Upper lobe of left lung (tissue), 4 donors: ENCODE results near the gene EHMT1.

Experiments used
- POLR2AphosphoS5 ChIP-seq, 2 donors: sonication (generic); formaldehyde crosslinking; IDR thresholded peaks; one replicate each; pipeline ENCODE4 v1.5.1; 2017; ENCODE audit warnings: antibody characterized with exemption in 2 of 2
- TF ChIP-seq, protein P1 (sequence below), 6 experiments: fragments of 450-650 bp in 4 of 6; fragments of 200-600 bp in 2 of 6; sonication (generic) in 2 of 6; IDR thresholded peaks; one replicate each; pipeline ENCODE4 v1.5.1; 2016 to 2019; ENCODE audit warnings: antibody characterized with exemption in 6 of 6

DNA sequence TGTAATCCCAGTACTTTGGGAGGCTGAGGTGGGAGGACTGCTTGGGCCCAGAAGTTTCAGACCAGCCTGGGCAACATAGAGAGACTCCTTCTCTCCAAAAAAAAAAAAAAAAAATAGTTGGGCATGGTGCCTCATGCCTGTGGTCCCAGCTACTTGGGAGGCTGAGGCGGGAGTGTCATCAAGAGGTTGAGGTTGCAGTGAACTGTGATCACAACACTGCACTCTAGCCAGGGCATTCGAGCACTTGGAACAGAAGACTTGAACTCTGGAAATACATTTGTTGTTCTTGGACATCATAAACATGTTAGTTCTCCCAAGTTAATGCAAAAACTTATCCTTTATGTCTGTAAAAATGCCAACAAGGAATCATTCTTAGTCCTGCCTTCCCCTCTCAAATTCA lies 29.6 kb downstream of the EHMT1 start:
- TF ChIP-seq, protein P1, sequence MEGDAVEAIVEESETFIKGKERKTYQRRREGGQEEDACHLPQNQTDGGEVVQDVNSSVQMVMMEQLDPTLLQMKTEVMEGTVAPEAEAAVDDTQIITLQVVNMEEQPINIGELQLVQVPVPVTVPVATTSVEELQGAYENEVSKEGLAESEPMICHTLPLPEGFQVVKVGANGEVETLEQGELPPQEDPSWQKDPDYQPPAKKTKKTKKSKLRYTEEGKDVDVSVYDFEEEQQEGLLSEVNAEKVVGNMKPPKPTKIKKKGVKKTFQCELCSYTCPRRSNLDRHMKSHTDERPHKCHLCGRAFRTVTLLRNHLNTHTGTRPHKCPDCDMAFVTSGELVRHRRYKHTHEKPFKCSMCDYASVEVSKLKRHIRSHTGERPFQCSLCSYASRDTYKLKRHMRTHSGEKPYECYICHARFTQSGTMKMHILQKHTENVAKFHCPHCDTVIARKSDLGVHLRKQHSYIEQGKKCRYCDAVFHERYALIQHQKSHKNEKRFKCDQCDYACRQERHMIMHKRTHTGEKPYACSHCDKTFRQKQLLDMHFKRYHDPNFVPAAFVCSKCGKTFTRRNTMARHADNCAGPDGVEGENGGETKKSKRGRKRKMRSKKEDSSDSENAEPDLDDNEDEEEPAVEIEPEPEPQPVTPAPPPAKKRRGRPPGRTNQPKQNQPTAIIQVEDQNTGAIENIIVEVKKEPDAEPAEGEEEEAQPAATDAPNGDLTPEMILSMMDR (IDR thresholded peaks at IDR 0.05): no peak
- no peak for TF ChIP-seq POLR2AphosphoS5 (IDR thresholded peaks at IDR 0.05)
